GM12878 (cell line): ENCODE results near the gene TAS2R4. TPM values are rescaled to one million over a fixed set of nuclear protein-coding genes. Genes with fewer than 3 reads are reported as not detected.

Experiments used
- ATAC-seq: fragments of 200-7000 bp; cut with Tn5 transposase; 3 replicates; pipeline ENCODE4 v1.9.1; 2020; ENCODE audit warnings: mild to moderate bottlenecking, moderate library complexity
- BruUV-seq: library from RNA; stranded (reverse); fragments of 400-500 nt; replicated peaks from 2 replicates; lab custom pipeline; 2021; lab: Mats Ljungman, UMichigan
- CTCF ChIA-PET: fragments of 300-600 bp; sonication (Branson Sonifier 250); formaldehyde crosslinking; extraction: SDS; loops from one replicate; lab custom pipeline; 2021; ENCODE audit warnings: inconsistent platforms; lab: Yijun Ruan, JAX
- POLR2A ChIA-PET: fragments of 350-600 bp; formaldehyde crosslinking; extraction: SDS; loops from one replicate; lab custom pipeline; 2021; ENCODE audit warnings: inconsistent platforms; lab: Charles Lee
- RAD21 ChIA-PET: fragments of 300-600 bp; sonication (Branson Sonifier 250); formaldehyde crosslinking; loops from one replicate; lab custom pipeline; 2023; ENCODE audit warnings: antibody characterized with exemption; ENCODE audit not compliant: unreplicated experiment; lab: Charles Lee
- SMC1A ChIA-PET: fragments of 300-600 bp; sonication (Branson Sonifier 250); formaldehyde crosslinking; loops from one replicate; lab custom pipeline; 2023; ENCODE audit not compliant: unreplicated experiment, uncharacterized antibody; lab: Charles Lee
- DNase-seq: peaks from one replicate; pipeline ENCODE4 v3.0.0-alpha.2; 2011; ENCODE audit warnings: low read depth, low spot score
- FAIRE-seq: peaks from 3 replicates; lab custom pipeline; 2011; peaks lifted over from hg19 to GRCh38; lab: Jason Lieb, UNC
- H2AFZ ChIP-seq: 2 replicates; pipeline ENCODE4 v1.6.0; 2011; ENCODE audit warnings: low read depth, low read length, control low read depth; ENCODE audit not compliant: control insufficient read depth
- H3K27ac ChIP-seq: 2 replicates; pipeline ENCODE4 v1.5.1; 2011; ENCODE audit warnings: control low read depth; ENCODE audit not compliant: control insufficient read depth, insufficient read depth
- H3K27me3 ChIP-seq, 2 experiments: replicated peaks in 1 of 2; 2 replicates each; pipeline versions ENCODE4 v1.6.0 to v1.6.1; 2011; ENCODE audit warnings: low read length in 1 of 2; ENCODE audit not compliant: control insufficient read depth in 2 of 2, insufficient read depth in 2 of 2
- H3K36me3 ChIP-seq, 2 experiments: 2 replicates each; pipeline ENCODE4 v1.5.1; 2011; ENCODE audit warnings: low read length in 1 of 2; ENCODE audit not compliant: control insufficient read depth in 2 of 2, insufficient read depth in 2 of 2
- H3K4me1 ChIP-seq: 2 replicates; pipeline ENCODE4 v1.6.1; 2011; ENCODE audit warnings: mild to moderate bottlenecking, low read length, moderate library complexity, mixed read lengths; ENCODE audit not compliant: control insufficient read depth, insufficient read depth
- H3K4me2 ChIP-seq: 2 replicates; pipeline ENCODE4 v1.6.0; 2011; ENCODE audit warnings: control low read depth; ENCODE audit not compliant: control insufficient read depth, insufficient read depth
- H3K4me3 ChIP-seq: fragments of 200-600 bp; sonication (generic); 2 replicates; pipeline ENCODE4 v1.5.1; 2016
- H3K79me2 ChIP-seq: 2 replicates; pipeline ENCODE4 v1.6.0; 2011; ENCODE audit warnings: low read length; ENCODE audit not compliant: control insufficient read depth, insufficient read depth
- H3K9ac ChIP-seq: 2 replicates; pipeline ENCODE4 v1.8.0; 2011; ENCODE audit warnings: low read length, control low read depth, mixed read lengths; ENCODE audit not compliant: control insufficient read depth, insufficient read depth
- H3K9me3 ChIP-seq: replicated peaks from 3 replicates; pipeline ENCODE4 v1.5.1; 2011; ENCODE audit warnings: mild to moderate bottlenecking, low read length; ENCODE audit not compliant: control insufficient read depth, insufficient read depth
- H4K20me1 ChIP-seq: 2 replicates; pipeline ENCODE4 v1.6.0; 2011; ENCODE audit not compliant: control insufficient read depth, insufficient read depth
- BRCA1 ChIP-seq: IDR thresholded peaks from 2 replicates; pipeline ENCODE4 v1.6.1; 2011; ENCODE audit warnings: low read depth, low read length, improper control_type of control experiment
- DPF2 ChIP-seq: fragments of 450-650 bp; IDR thresholded peaks from 2 replicates; pipeline ENCODE4 v1.6.1; 2017; ENCODE audit warnings: mild to moderate bottlenecking
- EGR1 ChIP-seq, 2 experiments: IDR thresholded peaks; 1 replicate in 1 of 2; 2 replicates in 1 of 2; pipeline ENCODE4 v1.6.1; 2011 to 2012; ENCODE audit warnings: low read depth in 2 of 2, low read length in 2 of 2, borderline replicate concordance in 1 of 2, mild to moderate bottlenecking in 1 of 2, moderate library complexity in 1 of 2
- JUNB ChIP-seq: IDR thresholded peaks from 2 replicates; pipeline ENCODE4 v1.6.1; 2016; ENCODE audit warnings: antibody characterized with exemption, mild to moderate bottlenecking
- KDM1A ChIP-seq: fragments of 200-600 bp; sonication (generic); IDR thresholded peaks from 2 replicates; pipeline ENCODE4 v1.6.1; 2016; ENCODE audit warnings: borderline replicate concordance
- MTA3 ChIP-seq: IDR thresholded peaks from 2 replicates; pipeline ENCODE4 v1.6.1; 2012; ENCODE audit warnings: low read length, inconsistent platforms, borderline replicate concordance
- NBN ChIP-seq: fragments of 450-650 bp; IDR thresholded peaks from 2 replicates; pipeline ENCODE4 v1.6.1; 2016
- RBBP5 ChIP-seq: fragments of 200-600 bp; sonication (generic); conservative IDR thresholded peaks from 2 replicates; pipeline ENCODE4 v1.6.1; 2016
- SIN3A ChIP-seq: IDR thresholded peaks from 2 replicates; pipeline ENCODE4 v1.6.1; 2012; ENCODE audit warnings: low read depth, low read length, improper control_type of control experiment
- SMC3 ChIP-seq: IDR thresholded peaks from 2 replicates; pipeline ENCODE4 v1.6.1; 2011; ENCODE audit warnings: low read length, improper control_type of control experiment, borderline replicate concordance
- ZNF24 ChIP-seq: fragments of 450-650 bp; IDR thresholded peaks from 2 replicates; pipeline ENCODE4 v1.6.1; 2017; ENCODE audit warnings: antibody characterized with exemption, mild to moderate bottlenecking
- WGBS: methylation state at CpG from one replicate; pipeline ENCODE4 v1.1.6; 2016; ENCODE audit warnings: low lambda C conversion rate; ENCODE audit not compliant: insufficient replicate concordance, insufficient coverage; ENCODE audit errors: missing lambda C conversion rate; 5-methylcytosine and 5-hydroxymethylcytosine counted together
- in situ Hi-C: fragments of 300-500 bp; cut with MboI; formaldehyde crosslinking; loops from 9 replicates; pipeline ENCODE4 v1.14.3; 2018; ENCODE audit warnings: mixed read lengths
- intact Hi-C: fragments of 100-400 bp; cut with micrococcal nuclease; formaldehyde crosslinking; loops from one replicate; pipeline ENCODE4 v1.14.2; 2022; ENCODE audit not compliant: unreplicated experiment
- polyA plus RNA-seq, 11 experiments: library from polyadenylated mRNA; depleted of rRNA in 4 of 11; unstranded in 6 of 11; stranded (reverse) in 5 of 11; fragments of >200 nt; fragmentation: Nextera tagmentation in 4 of 11; fragmentation: Illumina TruSeq in 1 of 11; extraction: Ambion mirVana in 4 of 11; extraction: Trizol in 1 of 11; gene quantifications; 1 replicate in 1 of 11; 2 replicates in 10 of 11; pipeline versions ENCODE4 v1.2.1 to v1.2.3, GENCODE V29; 2011 to 2016; ENCODE audit warnings: inconsistent platforms in 2 of 11, missing spikeins in 2 of 11, low read depth in 1 of 11
- total RNA-seq, 4 experiments: library from RNA; depleted of rRNA in 3 of 4; stranded (reverse); fragments of >200 nt in 3 of 4; fragmentation: Illumina TruSeq in 1 of 4; extraction: Trizol in 1 of 4; gene quantifications; 2 replicates each; pipeline versions ENCODE4 v1.2.1 to v1.2.3, GENCODE V29; 2013 to 2021
- TF ChIP-seq, protein P1 (sequence below): fragments of 450-650 bp; IDR thresholded peaks from 2 replicates; pipeline ENCODE4 v1.6.1; 2017; ENCODE audit warnings: antibody characterized with exemption, mild to moderate bottlenecking, moderate library complexity
- TF ChIP-seq, protein P2 (sequence below), 3 experiments: IDR thresholded peaks in 2 of 3; conservative IDR thresholded peaks in 1 of 3; 2 replicates each; pipeline ENCODE4 v1.5.1; 2011; ENCODE audit warnings: low read depth in 3 of 3, low read length in 3 of 3, mild to moderate bottlenecking in 3 of 3, control low read depth in 2 of 3, moderate library complexity in 2 of 3, inconsistent platforms in 1 of 3, mixed read lengths in 1 of 3; ENCODE audit not compliant: control insufficient read depth in 2 of 3, insufficient read depth in 1 of 3; ENCODE audit errors: extremely low read depth in 1 of 3
- TF ChIP-seq, protein P3 (sequence below): fragments of 450-650 bp; IDR thresholded peaks from 2 replicates; pipeline ENCODE4 v1.6.1; 2017; ENCODE audit warnings: mild to moderate bottlenecking, low read depth, inconsistent platforms; ENCODE audit not compliant: poor library complexity, severe bottlenecking

Gene TAS2R4
- total and polyA plus RNA-seq, 10 of the 15 experiments (the other 5 are each of a cell fraction or from before 2014, with no cell fraction given): 0.04 to 0.90 (median 0.40) TPM; not detected in 1

DNA sequence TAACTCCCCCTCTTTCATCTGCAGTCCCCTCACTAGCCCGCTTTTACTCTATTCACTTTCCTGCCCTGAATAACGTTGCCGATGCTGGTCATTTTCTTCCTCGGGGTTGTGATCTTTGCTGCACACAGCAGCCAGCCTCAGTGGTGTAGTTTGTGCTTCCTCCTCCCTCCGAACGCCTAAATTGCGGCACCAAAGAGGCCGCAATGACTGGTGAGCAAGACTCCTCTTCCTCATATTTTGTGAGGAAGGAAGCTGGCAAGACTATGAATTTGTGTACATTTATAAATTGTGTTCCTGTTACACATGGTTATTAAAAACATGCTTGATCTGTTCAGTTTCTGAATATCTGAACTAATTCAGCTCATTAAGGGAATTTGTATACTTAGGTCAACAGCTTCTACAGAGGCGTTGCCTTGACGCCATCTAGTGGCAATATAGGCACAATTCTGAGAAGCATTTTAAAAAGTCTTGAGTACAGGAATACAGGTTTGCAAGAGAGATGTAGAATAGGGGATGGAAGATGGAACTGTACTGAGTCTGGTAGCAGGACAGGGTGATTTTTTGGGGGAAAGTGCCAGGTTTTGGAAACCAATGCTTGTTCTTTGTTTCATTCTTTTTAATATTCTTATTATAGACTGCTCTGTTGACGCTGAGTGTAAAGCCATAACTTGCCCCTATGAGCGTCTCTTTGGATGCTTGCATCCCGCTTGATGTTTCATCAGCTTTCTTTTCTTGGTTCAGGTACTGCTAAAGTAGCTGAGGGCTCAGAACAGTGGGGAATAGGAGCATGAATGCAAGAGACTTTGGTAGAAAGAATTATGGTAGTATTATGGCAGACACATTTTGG, 9.5 kb downstream of the TAS2R4 start (continued):
- TF ChIP-seq, protein P1, sequence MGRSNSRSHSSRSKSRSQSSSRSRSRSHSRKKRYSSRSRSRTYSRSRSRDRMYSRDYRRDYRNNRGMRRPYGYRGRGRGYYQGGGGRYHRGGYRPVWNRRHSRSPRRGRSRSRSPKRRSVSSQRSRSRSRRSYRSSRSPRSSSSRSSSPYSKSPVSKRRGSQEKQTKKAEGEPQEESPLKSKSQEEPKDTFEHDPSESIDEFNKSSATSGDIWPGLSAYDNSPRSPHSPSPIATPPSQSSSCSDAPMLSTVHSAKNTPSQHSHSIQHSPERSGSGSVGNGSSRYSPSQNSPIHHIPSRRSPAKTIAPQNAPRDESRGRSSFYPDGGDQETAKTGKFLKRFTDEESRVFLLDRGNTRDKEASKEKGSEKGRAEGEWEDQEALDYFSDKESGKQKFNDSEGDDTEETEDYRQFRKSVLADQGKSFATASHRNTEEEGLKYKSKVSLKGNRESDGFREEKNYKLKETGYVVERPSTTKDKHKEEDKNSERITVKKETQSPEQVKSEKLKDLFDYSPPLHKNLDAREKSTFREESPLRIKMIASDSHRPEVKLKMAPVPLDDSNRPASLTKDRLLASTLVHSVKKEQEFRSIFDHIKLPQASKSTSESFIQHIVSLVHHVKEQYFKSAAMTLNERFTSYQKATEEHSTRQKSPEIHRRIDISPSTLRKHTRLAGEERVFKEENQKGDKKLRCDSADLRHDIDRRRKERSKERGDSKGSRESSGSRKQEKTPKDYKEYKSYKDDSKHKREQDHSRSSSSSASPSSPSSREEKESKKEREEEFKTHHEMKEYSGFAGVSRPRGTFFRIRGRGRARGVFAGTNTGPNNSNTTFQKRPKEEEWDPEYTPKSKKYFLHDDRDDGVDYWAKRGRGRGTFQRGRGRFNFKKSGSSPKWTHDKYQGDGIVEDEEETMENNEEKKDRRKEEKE: no peak
- peak; percentile 66 for TF ChIP-seq SMC3
- no peak for TF ChIP-seq NBN
- TF ChIP-seq, protein P2, sequence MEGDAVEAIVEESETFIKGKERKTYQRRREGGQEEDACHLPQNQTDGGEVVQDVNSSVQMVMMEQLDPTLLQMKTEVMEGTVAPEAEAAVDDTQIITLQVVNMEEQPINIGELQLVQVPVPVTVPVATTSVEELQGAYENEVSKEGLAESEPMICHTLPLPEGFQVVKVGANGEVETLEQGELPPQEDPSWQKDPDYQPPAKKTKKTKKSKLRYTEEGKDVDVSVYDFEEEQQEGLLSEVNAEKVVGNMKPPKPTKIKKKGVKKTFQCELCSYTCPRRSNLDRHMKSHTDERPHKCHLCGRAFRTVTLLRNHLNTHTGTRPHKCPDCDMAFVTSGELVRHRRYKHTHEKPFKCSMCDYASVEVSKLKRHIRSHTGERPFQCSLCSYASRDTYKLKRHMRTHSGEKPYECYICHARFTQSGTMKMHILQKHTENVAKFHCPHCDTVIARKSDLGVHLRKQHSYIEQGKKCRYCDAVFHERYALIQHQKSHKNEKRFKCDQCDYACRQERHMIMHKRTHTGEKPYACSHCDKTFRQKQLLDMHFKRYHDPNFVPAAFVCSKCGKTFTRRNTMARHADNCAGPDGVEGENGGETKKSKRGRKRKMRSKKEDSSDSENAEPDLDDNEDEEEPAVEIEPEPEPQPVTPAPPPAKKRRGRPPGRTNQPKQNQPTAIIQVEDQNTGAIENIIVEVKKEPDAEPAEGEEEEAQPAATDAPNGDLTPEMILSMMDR (IDR thresholded peaks at IDR 0.05 in 2 of 3, conservative IDR thresholded peaks at IDR 0.05 in 1 of 3; ENCODE audit: control insufficient read depth in 2 of 3, extremely low read depth in 1 of 3, insufficient read depth in 1 of 3, low read depth in 3 of 3, low read length in 3 of 3): peak; percentile 66 to 87 (median 76)
- TF ChIP-seq KDM1A: no peak
- TF ChIP-seq, all 136 proteins: peak for 3

DNA sequence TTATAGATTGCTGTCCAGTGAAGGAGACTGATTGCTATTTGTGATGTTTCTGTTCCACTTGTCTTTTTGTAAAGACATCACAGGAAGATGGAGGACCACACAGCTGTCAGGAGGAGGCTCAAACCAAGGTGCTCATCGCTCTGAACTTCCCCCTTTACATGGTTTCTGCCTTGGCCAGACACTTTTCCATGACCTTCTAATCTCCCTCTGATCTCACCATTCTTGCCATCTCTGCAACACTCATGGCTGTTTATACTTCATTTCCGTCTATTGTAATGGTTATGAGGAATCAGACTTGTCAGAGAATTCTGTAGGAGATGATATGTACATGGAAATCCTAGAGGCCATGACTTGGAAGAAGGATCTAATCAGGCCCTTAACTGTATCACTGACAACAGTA, 11.8 kb downstream of the TAS2R4 start:
- BruUV-seq: no TSS peak
- intact Hi-C loops: no loop called here
- POLR2A ChIA-PET: no interaction called here
- Histone ChIP-seq H3K4me3 (no peak overlapping the region), H3K27me3 (no peaks in the 10 kb centered on the region), H3K79me2 (no peaks in the 10 kb centered on the region), H3K27ac (no peak overlapping the region), H3K9me3 (no peaks in the 10 kb centered on the region), H2AFZ (no peak overlapping the region), H3K4me1 (no peaks in the 10 kb centered on the region), H3K4me2 (no peak overlapping the region), H3K9ac (no peak overlapping the region), H4K20me1 (no peaks in the 10 kb centered on the region), H3K36me3 (no peaks in the 10 kb centered on the region; a peak in 1 of 4 replicates)
- SMC1A ChIA-PET: interaction anchor here (1.0 kb wide), 1 partner anchor 138 kb away, joined by 3 read pairs; no protein-coding TSS in a partner anchor
- WGBS: 37% methylated on average over 2 of the region's 2 CpGs
- FAIRE-seq: no peak
- no peak for ATAC-seq
- RAD21 ChIA-PET: no interaction called here
- in situ Hi-C loops: no loop called here
- DNase-seq: no peak
- CTCF ChIA-PET: interaction anchor here (0.9 to 1.2 kb wide), 3 partner anchors 8 to 134 kb away, joined by 3 to 5 read pairs (median 3); no protein-coding TSS in a partner anchor
- no peak for TF ChIP-seq SIN3A
- no peak for TF ChIP-seq JUNB
- no peak for TF ChIP-seq BRCA1
- no peak for TF ChIP-seq NBN
- TF ChIP-seq MTA3: no peak
- TF ChIP-seq RBBP5: no peak
- TF ChIP-seq, protein P3, sequence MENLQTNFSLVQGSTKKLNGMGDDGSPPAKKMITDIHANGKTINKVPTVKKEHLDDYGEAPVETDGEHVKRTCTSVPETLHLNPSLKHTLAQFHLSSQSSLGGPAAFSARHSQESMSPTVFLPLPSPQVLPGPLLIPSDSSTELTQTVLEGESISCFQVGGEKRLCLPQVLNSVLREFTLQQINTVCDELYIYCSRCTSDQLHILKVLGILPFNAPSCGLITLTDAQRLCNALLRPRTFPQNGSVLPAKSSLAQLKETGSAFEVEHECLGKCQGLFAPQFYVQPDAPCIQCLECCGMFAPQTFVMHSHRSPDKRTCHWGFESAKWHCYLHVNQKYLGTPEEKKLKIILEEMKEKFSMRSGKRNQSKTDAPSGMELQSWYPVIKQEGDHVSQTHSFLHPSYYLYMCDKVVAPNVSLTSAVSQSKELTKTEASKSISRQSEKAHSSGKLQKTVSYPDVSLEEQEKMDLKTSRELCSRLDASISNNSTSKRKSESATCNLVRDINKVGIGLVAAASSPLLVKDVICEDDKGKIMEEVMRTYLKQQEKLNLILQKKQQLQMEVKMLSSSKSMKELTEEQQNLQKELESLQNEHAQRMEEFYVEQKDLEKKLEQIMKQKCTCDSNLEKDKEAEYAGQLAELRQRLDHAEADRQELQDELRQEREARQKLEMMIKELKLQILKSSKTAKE: no peak
- TF ChIP-seq EGR1 (IDR thresholded peaks at IDR 0.05; ENCODE audit: borderline replicate concordance in 1 of 2, low read depth in 2 of 2, low read length in 2 of 2): no peak
- TF ChIP-seq DPF2: no peak
- TF ChIP-seq ZNF24: no peak
